Measurements from ENCODE around the gene ACIN1.

DNA sequence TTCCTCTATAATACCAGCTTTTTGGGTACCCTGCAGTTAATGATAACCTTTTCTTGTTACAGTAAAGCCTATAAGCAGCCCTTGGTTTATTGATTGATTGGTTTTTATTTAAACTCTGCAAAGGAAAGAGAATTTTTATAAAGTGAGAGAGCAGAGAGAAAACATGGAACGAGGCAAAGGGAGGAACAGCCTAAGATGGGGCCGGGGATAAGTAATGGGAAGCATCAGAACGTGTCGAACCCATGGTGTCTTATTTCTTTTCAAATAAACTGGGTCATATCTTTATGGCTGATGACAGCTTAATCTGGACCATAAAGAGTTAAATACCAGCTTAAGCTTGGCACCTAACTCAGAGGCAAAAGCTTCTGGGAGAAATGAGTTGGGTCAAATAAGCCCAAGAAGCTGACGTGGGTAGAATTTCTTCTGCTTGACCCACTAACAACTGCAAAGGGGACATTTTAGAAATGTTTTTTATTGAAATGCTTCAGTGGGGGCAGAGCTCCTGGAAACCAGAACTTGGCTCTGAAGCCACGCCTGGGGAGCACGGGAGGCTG lies 73.0 kb downstream of the ACIN1 start:
- TF ChIP-seq, protein P1, sequence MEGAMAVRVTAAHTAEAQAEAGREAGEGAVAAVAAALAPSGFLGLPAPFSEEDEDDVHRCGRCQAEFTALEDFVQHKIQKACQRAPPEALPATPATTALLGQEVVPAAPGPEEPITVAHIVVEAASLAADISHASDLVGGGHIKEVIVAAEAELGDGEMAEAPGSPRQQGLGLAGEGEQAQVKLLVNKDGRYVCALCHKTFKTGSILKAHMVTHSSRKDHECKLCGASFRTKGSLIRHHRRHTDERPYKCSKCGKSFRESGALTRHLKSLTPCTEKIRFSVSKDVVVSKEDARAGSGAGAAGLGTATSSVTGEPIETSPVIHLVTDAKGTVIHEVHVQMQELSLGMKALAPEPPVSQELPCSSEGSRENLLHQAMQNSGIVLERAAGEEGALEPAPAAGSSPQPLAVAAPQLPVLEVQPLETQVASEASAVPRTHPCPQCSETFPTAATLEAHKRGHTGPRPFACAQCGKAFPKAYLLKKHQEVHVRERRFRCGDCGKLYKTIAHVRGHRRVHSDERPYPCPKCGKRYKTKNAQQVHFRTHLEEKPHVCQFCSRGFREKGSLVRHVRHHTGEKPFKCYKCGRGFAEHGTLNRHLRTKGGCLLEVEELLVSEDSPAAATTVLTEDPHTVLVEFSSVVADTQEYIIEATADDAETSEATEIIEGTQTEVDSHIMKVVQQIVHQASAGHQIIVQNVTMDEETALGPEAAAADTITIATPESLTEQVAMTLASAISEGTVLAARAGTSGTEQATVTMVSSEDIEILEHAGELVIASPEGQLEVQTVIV (IDR thresholded peaks at IDR 0.05; ENCODE audit: borderline replicate concordance, partially characterized antibody) = no peak
- TF ChIP-seq GABPA (IDR thresholded peaks at IDR 0.05; ENCODE audit: low read depth) (no peak), EZH2 (IDR thresholded peaks at IDR 0.05; ENCODE audit: borderline replicate concordance, control insufficient read depth, low read depth, low read length) (no peak), HDAC6 (IDR thresholded peaks at IDR 0.05; ENCODE audit: unreplicated experiment) (no peak), FOXM1 (IDR thresholded peaks at IDR 0.05; ENCODE audit: low read depth, low read length) (no peak), POLR2A (IDR thresholded peaks at IDR 0.05; ENCODE audit: low read depth, low read length) (no peak), IKZF1 (conservative IDR thresholded peaks at IDR 0.05) (no peak), POLR2AphosphoS5 (IDR thresholded peaks at IDR 0.05; ENCODE audit: low read length) (no peak), LARP7 (IDR thresholded peaks at IDR 0.05) (no peak)
- TF ChIP-seq, protein P2, sequence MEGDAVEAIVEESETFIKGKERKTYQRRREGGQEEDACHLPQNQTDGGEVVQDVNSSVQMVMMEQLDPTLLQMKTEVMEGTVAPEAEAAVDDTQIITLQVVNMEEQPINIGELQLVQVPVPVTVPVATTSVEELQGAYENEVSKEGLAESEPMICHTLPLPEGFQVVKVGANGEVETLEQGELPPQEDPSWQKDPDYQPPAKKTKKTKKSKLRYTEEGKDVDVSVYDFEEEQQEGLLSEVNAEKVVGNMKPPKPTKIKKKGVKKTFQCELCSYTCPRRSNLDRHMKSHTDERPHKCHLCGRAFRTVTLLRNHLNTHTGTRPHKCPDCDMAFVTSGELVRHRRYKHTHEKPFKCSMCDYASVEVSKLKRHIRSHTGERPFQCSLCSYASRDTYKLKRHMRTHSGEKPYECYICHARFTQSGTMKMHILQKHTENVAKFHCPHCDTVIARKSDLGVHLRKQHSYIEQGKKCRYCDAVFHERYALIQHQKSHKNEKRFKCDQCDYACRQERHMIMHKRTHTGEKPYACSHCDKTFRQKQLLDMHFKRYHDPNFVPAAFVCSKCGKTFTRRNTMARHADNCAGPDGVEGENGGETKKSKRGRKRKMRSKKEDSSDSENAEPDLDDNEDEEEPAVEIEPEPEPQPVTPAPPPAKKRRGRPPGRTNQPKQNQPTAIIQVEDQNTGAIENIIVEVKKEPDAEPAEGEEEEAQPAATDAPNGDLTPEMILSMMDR (IDR thresholded peaks at IDR 0.05 in 2 of 3, conservative IDR thresholded peaks at IDR 0.05 in 1 of 3; ENCODE audit: control insufficient read depth in 2 of 3, extremely low read depth in 1 of 3, insufficient read depth in 1 of 3, low read depth in 3 of 3, low read length in 3 of 3) = no peak
- TF ChIP-seq, protein P3, sequence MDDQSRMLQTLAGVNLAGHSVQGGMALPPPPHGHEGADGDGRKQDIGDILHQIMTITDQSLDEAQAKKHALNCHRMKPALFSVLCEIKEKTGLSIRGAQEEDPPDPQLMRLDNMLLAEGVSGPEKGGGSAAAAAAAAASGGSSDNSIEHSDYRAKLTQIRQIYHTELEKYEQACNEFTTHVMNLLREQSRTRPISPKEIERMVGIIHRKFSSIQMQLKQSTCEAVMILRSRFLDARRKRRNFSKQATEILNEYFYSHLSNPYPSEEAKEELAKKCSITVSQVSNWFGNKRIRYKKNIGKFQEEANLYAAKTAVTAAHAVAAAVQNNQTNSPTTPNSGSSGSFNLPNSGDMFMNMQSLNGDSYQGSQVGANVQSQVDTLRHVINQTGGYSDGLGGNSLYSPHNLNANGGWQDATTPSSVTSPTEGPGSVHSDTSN (IDR thresholded peaks at IDR 0.05; ENCODE audit: insufficient replicate concordance, low read depth, low read length) = no peak
- TF ChIP-seq, protein P4, sequence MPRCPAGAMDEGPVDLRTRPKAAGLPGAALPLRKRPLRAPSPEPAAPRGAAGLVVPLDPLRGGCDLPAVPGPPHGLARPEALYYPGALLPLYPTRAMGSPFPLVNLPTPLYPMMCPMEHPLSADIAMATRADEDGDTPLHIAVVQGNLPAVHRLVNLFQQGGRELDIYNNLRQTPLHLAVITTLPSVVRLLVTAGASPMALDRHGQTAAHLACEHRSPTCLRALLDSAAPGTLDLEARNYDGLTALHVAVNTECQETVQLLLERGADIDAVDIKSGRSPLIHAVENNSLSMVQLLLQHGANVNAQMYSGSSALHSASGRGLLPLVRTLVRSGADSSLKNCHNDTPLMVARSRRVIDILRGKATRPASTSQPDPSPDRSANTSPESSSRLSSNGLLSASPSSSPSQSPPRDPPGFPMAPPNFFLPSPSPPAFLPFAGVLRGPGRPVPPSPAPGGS (IDR thresholded peaks at IDR 0.05; ENCODE audit: borderline replicate concordance, insufficient read depth, low read depth, low read length, poor library complexity, severe bottlenecking) = no peak

All from GM12878 (cell line).